Rectal smooth muscle tissue (tissue), 1 donor: ENCODE data around the gene CRTC3.

Source experiments
- H3K27ac ChIP-seq: one replicate; pipeline ENCODE4 v1.7.0; 2013; ENCODE audit warnings: low read depth, low read length, inconsistent platforms
- H3K27me3 ChIP-seq: one replicate; pipeline ENCODE4 v1.7.0; 2013; ENCODE audit warnings: low read length; ENCODE audit not compliant: control insufficient read depth, insufficient read depth
- H3K36me3 ChIP-seq: one replicate; pipeline ENCODE4 v1.7.0; 2013; ENCODE audit warnings: low read length; ENCODE audit not compliant: control insufficient read depth, insufficient read depth
- H3K4me1 ChIP-seq: one replicate; pipeline ENCODE4 v1.7.0; 2013; ENCODE audit warnings: low read length; ENCODE audit not compliant: control insufficient read depth, insufficient read depth
- H3K4me3 ChIP-seq: one replicate; pipeline ENCODE4 v1.7.0; 2013; ENCODE audit warnings: low read length
- H3K9ac ChIP-seq: one replicate; pipeline ENCODE4 v1.7.0; 2013; ENCODE audit warnings: low read length

The CRTC3 gene, protein sequence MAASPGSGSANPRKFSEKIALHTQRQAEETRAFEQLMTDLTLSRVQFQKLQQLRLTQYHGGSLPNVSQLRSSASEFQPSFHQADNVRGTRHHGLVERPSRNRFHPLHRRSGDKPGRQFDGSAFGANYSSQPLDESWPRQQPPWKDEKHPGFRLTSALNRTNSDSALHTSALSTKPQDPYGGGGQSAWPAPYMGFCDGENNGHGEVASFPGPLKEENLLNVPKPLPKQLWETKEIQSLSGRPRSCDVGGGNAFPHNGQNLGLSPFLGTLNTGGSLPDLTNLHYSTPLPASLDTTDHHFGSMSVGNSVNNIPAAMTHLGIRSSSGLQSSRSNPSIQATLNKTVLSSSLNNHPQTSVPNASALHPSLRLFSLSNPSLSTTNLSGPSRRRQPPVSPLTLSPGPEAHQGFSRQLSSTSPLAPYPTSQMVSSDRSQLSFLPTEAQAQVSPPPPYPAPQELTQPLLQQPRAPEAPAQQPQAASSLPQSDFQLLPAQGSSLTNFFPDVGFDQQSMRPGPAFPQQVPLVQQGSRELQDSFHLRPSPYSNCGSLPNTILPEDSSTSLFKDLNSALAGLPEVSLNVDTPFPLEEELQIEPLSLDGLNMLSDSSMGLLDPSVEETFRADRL

GRCh38 chr15:90529371-90530249, at the start of gene CRTC3:
TSS of gene CRTC3 (plus strand) at chr15:90529923. CDS start at chr15:90530072, 149 bp downstream.
- Histone ChIP-seq H3K4me3 (peak within 1 kb of the TSS; percentile 84), H3K36me3 (no peaks in the 10 kb centered on the region), H3K27ac (peak within 1 kb of the TSS; percentile 94), H3K9ac (peak within 1 kb of the TSS; percentile 86), H3K4me1 (peaks cover 13% of the 10 kb centered on the region), H3K27me3 (no peaks in the 10 kb centered on the region)

DNA sequence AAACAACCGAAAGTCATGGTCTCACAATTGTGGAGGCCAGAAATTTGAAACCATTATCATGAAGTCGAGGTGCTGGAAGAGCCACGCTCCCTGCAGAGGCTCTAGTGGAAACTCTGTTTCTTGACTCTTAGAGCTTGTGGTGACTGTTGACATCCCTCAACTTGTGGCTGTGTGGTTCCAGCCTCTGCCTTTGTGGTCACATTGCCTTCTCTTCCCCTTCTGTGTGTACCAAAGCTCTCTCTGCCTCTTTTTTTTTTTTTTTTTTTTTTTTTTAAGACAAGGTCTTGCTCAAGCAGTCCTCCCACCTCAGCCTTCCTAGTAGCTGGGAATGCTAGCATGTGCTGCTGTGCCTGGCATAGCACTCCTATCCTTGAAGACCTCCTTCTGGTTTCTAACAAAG, 48.7 kb upstream of the CRTC3 start:
- Histone ChIP-seq H3K27ac (no peak overlapping the region), H3K4me1 (no peaks in the 10 kb centered on the region), H3K36me3 (peaks cover 45% of the 10 kb centered on the region), H3K27me3 (no peaks in the 10 kb centered on the region), H3K9ac (no peak overlapping the region), H3K4me3 (no peak overlapping the region)

GRCh38 chr15:90482124-90483011, 47.4 kb upstream of the CRTC3 start:
- no peaks in the 10 kb centered on the region for H3K27me3 ChIP-seq
- H3K27ac ChIP-seq = no peak overlapping the region
- H3K4me1 ChIP-seq = no peaks in the 10 kb centered on the region
- peaks cover 46% of the 10 kb centered on the region for H3K36me3 ChIP-seq
- H3K9ac ChIP-seq = no peak overlapping the region
- H3K4me3 ChIP-seq = no peak overlapping the region

DNA sequence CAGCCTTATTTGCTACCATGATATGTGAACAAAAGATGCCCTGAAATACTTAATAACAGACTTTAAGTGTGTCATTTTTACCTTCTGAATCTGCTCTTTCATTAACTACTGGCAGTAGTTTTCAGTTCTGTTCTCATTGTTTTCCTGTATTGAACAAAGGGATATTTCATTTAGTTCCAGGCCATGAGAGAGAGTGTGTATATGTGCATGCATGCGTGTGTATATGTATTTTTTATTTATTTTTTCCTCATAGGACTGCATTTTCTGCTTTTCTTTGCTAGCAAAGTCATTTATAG, 46.8 kb upstream of the CRTC3 start:
- Histone ChIP-seq H3K9ac (no peak overlapping the region), H3K27me3 (no peaks in the 10 kb centered on the region), H3K27ac (no peak overlapping the region), H3K4me3 (no peak overlapping the region), H3K4me1 (no peaks in the 10 kb centered on the region), H3K36me3 (peaks cover 49% of the 10 kb centered on the region)

GRCh38 chr15:90483637-90484036, 46.1 kb upstream of the CRTC3 start:
- Histone ChIP-seq H3K27me3 (no peaks in the 10 kb centered on the region), H3K27ac (no peak overlapping the region), H3K4me1 (no peaks in the 10 kb centered on the region), H3K4me3 (no peak overlapping the region), H3K36me3 (peaks cover 49% of the 10 kb centered on the region), H3K9ac (no peak overlapping the region)

DNA sequence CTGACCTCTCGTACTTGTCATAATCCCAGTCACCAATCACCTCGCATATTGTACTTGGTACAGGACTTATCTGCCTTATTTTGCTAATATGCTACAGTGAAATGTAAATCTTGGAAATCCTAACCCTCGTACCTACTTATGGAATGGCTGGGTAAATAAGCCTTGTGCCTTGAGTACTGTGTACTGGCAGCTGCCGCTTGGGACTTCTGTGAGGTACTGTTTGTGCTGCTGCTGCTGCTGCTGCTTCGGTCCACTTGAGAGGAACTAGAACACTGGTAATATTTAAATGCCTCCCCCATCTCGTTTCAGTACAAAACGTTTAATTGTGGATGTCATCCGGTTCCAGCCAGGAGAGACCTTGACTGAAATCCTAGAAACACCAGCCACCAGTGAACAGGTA, 42.5 kb upstream of the CRTC3 start:
- no peak overlapping the region for H3K27ac ChIP-seq
- no peak overlapping the region for H3K9ac ChIP-seq
- peaks cover 48% of the 10 kb centered on the region for H3K36me3 ChIP-seq
- no peaks in the 10 kb centered on the region for H3K27me3 ChIP-seq
- H3K4me1 ChIP-seq = no peaks in the 10 kb centered on the region
- H3K4me3 ChIP-seq = no peak overlapping the region

DNA sequence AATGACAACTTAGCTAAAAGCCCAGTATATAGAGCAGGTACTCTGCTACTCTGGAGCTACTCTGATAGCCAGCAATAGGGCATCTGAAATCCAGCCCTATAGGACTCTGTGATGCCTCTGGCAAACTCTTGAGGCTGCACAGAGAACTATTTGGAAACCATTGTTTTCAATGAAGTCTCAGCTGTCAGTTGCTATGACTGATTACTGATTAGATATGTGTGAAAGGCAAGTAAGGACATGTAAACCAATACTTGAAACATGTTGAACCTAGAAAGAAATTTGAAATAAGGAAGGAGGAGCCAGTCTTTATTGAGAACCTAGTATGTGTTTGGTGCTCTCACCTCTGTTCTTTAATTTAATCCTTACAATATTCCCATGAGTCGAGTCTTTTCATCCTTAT, 40.2 kb upstream of the CRTC3 start:
- Histone ChIP-seq H3K4me3 (no peak overlapping the region), H3K27me3 (no peaks in the 10 kb centered on the region), H3K9ac (no peak overlapping the region), H3K4me1 (no peaks in the 10 kb centered on the region), H3K27ac (no peak overlapping the region), H3K36me3 (peaks cover 47% of the 10 kb centered on the region)

DNA sequence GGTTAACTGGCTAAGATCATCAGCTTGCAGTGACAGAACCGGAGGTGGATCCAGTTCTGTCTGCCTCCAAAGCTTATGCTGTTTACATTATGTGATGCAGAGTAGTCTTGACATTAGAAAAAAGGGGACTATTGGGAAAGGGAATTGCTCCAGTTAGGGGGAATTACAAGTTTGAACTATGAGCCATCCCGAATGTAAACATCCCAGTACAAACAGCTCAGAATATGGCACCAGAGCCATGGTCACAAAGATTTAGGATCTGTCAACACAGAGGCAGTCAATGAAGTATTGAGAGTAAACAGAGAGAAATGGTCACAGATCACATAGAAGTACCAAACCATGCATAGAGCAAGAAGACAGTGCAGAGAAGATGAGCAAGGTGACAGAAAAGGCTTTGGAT, 39.8 kb upstream of the CRTC3 start:
- Histone ChIP-seq H3K9ac (no peak overlapping the region), H3K4me3 (no peak overlapping the region), H3K27me3 (no peaks in the 10 kb centered on the region), H3K36me3 (peaks cover 42% of the 10 kb centered on the region), H3K4me1 (no peaks in the 10 kb centered on the region), H3K27ac (no peak overlapping the region)

DNA sequence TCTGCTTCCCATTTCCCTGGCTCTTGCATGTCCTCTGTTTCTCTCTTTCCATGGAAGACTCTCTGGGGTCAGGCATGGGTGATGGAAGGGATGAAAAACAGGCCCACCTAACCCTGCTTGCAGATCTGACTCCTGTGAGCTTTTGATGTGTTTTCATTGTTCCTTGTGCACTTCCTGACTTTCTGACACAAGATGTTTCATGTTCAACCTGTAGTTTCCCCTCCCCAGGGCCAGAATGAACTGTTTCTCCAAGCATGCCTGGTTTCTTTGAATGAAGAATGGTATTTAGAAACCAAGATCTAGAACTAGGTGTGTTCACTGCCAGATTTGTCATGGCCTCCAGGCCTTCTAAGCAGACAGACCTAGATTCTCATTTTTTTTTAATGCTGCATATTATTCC, 36.1 kb upstream of the CRTC3 start:
- Histone ChIP-seq H3K27ac (no peak overlapping the region), H3K9ac (no peak overlapping the region), H3K36me3 (peaks cover 35% of the 10 kb centered on the region), H3K27me3 (no peaks in the 10 kb centered on the region), H3K4me1 (no peaks in the 10 kb centered on the region), H3K4me3 (no peak overlapping the region)

DNA sequence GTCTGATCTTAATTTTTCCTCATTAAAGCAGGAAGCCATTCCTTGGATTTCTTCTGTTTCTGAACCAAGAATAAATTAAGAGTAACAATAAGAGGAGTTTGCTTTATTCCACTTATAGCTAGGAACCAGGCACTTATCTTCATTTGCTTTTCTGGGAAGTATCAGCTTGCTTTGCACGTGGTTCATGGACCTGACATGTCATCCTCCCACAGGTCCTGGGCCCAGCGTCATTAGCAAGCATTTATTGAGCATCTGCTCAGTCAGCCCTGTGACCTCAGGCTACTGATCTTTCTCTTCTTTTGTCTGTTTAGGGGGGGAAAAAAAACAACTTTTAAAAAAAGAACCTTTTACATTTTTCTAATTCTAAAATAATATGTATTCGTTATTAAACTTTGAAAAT, 34.7 kb upstream of the CRTC3 start:
- Histone ChIP-seq H3K9ac (no peak overlapping the region), H3K36me3 (peaks cover 33% of the 10 kb centered on the region), H3K4me3 (no peak overlapping the region), H3K27ac (no peak overlapping the region), H3K4me1 (no peaks in the 10 kb centered on the region), H3K27me3 (no peaks in the 10 kb centered on the region)

DNA sequence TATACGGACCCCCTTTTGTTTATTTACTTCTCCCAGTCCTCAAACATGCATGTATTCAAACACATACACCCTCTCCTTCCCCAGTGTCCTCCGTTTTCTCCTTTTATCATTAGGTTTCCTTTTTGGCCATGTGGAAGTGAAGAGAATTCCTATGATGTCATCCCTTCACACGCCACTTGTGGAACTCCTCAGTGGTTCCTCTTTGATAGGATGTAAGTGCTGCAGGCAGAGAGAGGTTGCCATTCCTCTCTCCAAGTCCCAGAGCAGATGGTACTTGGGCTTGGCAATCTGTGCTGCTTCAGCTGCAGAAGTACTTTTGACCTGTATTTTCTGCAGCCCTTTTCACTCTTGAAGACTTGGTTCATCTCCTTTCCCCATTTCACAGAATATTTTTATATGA, 32.9 kb upstream of the CRTC3 start:
- H3K36me3 ChIP-seq = peaks cover 32% of the 10 kb centered on the region
- no peak overlapping the region for H3K27ac ChIP-seq
- no peak overlapping the region for H3K4me3 ChIP-seq

DNA sequence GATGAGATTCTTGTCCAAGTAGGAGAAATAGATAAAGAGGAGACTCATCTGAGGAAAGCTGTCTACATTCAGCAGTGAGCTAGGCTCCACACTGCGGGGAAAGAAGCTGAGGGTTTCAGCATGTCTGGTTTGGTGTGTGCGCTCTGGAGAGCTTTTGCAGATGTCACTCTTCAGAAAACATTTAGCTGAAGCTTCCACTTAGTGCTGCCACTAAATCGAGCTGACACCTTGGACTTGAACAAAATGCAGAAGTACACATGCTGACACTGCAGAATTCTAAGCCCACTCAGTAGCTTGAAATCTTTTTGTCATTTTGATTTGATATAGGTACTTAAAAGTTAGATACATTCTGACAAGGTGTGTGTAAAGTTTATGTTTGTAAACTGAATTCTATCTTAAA, 32.3 kb upstream of the CRTC3 start:
- Histone ChIP-seq H3K27ac (no peak overlapping the region), H3K27me3 (no peaks in the 10 kb centered on the region), H3K9ac (no peak overlapping the region), H3K36me3 (peaks cover 34% of the 10 kb centered on the region), H3K4me3 (no peak overlapping the region), H3K4me1 (no peaks in the 10 kb centered on the region)

More for the DNA sequence above, 32.9 kb upstream of the CRTC3 start:
- no peaks in the 10 kb centered on the region for H3K27me3 ChIP-seq
- H3K4me1 ChIP-seq = no peaks in the 10 kb centered on the region
- no peak overlapping the region for H3K9ac ChIP-seq
